SU-DHL-6 (cell line): ENCODE measurements around the gene SMURF1.

Experiments used
- H2AFZ ChIP-seq: fragments of 200-600 bp; sonication (generic); 2 replicates; pipeline ENCODE4 v1.6.1; 2014; ENCODE audit warnings: low read depth, mild to moderate bottlenecking, moderate library complexity, mixed read lengths, antibody characterized with exemption, low read length; ENCODE audit not compliant: severe bottlenecking
- H3F3A ChIP-seq: fragments of 200-600 bp; shearing (Covaris generic); 2 replicates; pipeline ENCODE4 v1.6.0; 2016; ENCODE audit warnings: antibody characterized with exemption, mild to moderate bottlenecking; ENCODE audit not compliant: insufficient read depth
- H3K27ac ChIP-seq: fragments of 200-600 bp; sonication (generic); 2 replicates; pipeline ENCODE4 v1.5.1; 2016; ENCODE audit warnings: low read depth, mild to moderate bottlenecking, low read length, moderate library complexity, mixed read lengths
- H3K27me3 ChIP-seq: fragments of 200-600 bp; sonication (generic), shearing (Covaris generic); 2 replicates; pipeline ENCODE4 v1.6.0; 2014; ENCODE audit warnings: mild to moderate bottlenecking, low read length
- H3K36me3 ChIP-seq: fragments of 200-600 bp; sonication (generic); 2 replicates; pipeline ENCODE4 v1.6.1; 2014; ENCODE audit warnings: mild to moderate bottlenecking, low read length, mixed read lengths
- H3K4me2 ChIP-seq: fragments of 300-600, 200-600 bp; shearing (Covaris generic), sonication (generic); 2 replicates; pipeline ENCODE4 v1.6.0; 2014; ENCODE audit warnings: low read length, low read depth, mild to moderate bottlenecking; ENCODE audit not compliant: poor library complexity, severe bottlenecking
- H3K4me3 ChIP-seq: fragments of 200-600 bp; sonication (generic); 2 replicates; pipeline ENCODE4 v1.5.1; 2014; ENCODE audit warnings: antibody characterized with exemption, low read length, mild to moderate bottlenecking, mixed read lengths; ENCODE audit not compliant: insufficient read depth, poor library complexity, severe bottlenecking
- H3K79me2 ChIP-seq: fragments of 200-600 bp; sonication (generic); 2 replicates; pipeline ENCODE4 v1.6.1; 2014; ENCODE audit warnings: mild to moderate bottlenecking, low read length, moderate library complexity; ENCODE audit not compliant: insufficient read depth
- H3K9ac ChIP-seq: fragments of 200-600 bp; sonication (generic); 2 replicates; pipeline ENCODE4 v1.7.0; 2014; ENCODE audit warnings: mild to moderate bottlenecking, low read length
- H3K9me2 ChIP-seq: fragments of 200-600 bp; sonication (generic); replicated peaks from 2 replicates; pipeline ENCODE4 v1.6.1; 2014; ENCODE audit warnings: low read length; ENCODE audit not compliant: insufficient read depth
- H3K9me3 ChIP-seq: fragments of 200-600 bp; sonication (generic); 2 replicates; pipeline ENCODE4 v1.6.1; 2014; ENCODE audit warnings: low read length, mixed read lengths; ENCODE audit not compliant: insufficient read depth
- H4K20me1 ChIP-seq: fragments of 200-600 bp; sonication (generic); 2 replicates; pipeline ENCODE4 v1.6.1; 2014; ENCODE audit warnings: low read depth, mild to moderate bottlenecking, antibody characterized with exemption, low read length, moderate library complexity, mixed read lengths
- CTCF ChIP-seq: fragments of 200-600 bp; sonication (generic); IDR thresholded peaks from one replicate; pipeline ENCODE4 v1.5.1; 2017; ENCODE audit warnings: antibody characterized with exemption, mild to moderate bottlenecking, low read length, moderate library complexity; ENCODE audit not compliant: insufficient read depth, poor library complexity, severe bottlenecking
- EZH2phosphoT487 ChIP-seq: fragments of 200-600 bp; sonication (generic), shearing (Covaris generic); conservative IDR thresholded peaks from 2 replicates; pipeline ENCODE4 v1.6.1; 2018; ENCODE audit warnings: mild to moderate bottlenecking, antibody characterized with exemption, low read length, moderate library complexity, mixed read lengths

The SMURF1 gene

GRCh38 chr7:99035723-99036545, 108.0 kb downstream of the SMURF1 start:
- no peaks in the 10 kb centered on the region for H3K9me3 ChIP-seq
- H3K27me3 ChIP-seq: no peaks in the 10 kb centered on the region
- H3K79me2 ChIP-seq: no peaks in the 10 kb centered on the region
- no peak overlapping the region for H3K27ac ChIP-seq
- H3K36me3 ChIP-seq: peaks cover 10% of the 10 kb centered on the region; the same call in 1 of the 2 replicates
- no peaks in the 10 kb centered on the region for H4K20me1 ChIP-seq
- no peak overlapping the region for H3K4me2 ChIP-seq
- TF ChIP-seq CTCF: no peak
- no peak for TF ChIP-seq EZH2phosphoT487
- no peak overlapping the region for H2AFZ ChIP-seq
- no peak overlapping the region for H3K4me3 ChIP-seq
- H3F3A ChIP-seq: no peaks in the 10 kb centered on the region
- no peaks in the 10 kb centered on the region for H3K9me2 ChIP-seq
- H3K9ac ChIP-seq: no peak overlapping the region

GRCh38 chr7:99034932-99035722, 108.8 kb downstream of the SMURF1 start:
- Histone ChIP-seq H3F3A (no peaks in the 10 kb centered on the region), H3K4me3 (no peak overlapping the region), H3K79me2 (no peaks in the 10 kb centered on the region), H3K27me3 (no peaks in the 10 kb centered on the region), H4K20me1 (no peaks in the 10 kb centered on the region), H3K27ac (no peak overlapping the region), H3K9me2 (no peaks in the 10 kb centered on the region), H3K4me2 (no peak overlapping the region), H3K9me3 (no peaks in the 10 kb centered on the region), H2AFZ (no peak overlapping the region), H3K9ac (no peak overlapping the region), H3K36me3 (peaks cover 10% of the 10 kb centered on the region; the same call in 1 of the 2 replicates)
- TF ChIP-seq EZH2phosphoT487: no peak
- no peak for TF ChIP-seq CTCF

- Histone ChIP-seq H3K36me3 (peaks cover 13% of the 10 kb centered on the region; the same call in 1 of the 2 replicates), H3K9me3 (no peaks in the 10 kb centered on the region), H3K27me3 (no peaks in the 10 kb centered on the region), H3K79me2 (no peaks in the 10 kb centered on the region), H2AFZ (no peak overlapping the region), H3K4me2 (no peak overlapping the region), H4K20me1 (no peaks in the 10 kb centered on the region), H3K9ac (no peak overlapping the region), H3K27ac (no peak overlapping the region), H3K9me2 (no peaks in the 10 kb centered on the region), H3F3A (no peaks in the 10 kb centered on the region), H3K4me3 (no peak overlapping the region)
- no peak for TF ChIP-seq EZH2phosphoT487
These were observed 110.1 kb downstream of the SMURF1 start for GRCh38 chr7:99033765-99034164.
